Measurements from ENCODE around the gene HNRNPAB.

HNRNPAB gene

GRCh38 chr5:178191661-178192060 lies 12.7 kb upstream of the HNRNPAB start (continued):
- TF ChIP-seq ZNF146 (tag by site-specific recombination; IDR thresholded peaks at IDR 0.05), result no peak
- no peak for TF ChIP-seq ZNF280C (tag by site-specific recombination; IDR thresholded peaks at IDR 0.05)
- no peak for TF ChIP-seq MZF1 (tag by site-specific recombination; IDR thresholded peaks at IDR 0.05; ENCODE audit: borderline replicate concordance)
- TF ChIP-seq ZSCAN23 (tag by site-specific recombination; IDR thresholded peaks at IDR 0.05), result no peak
- TF ChIP-seq BCL6B (tag by site-specific recombination; IDR thresholded peaks at IDR 0.05), result no peak
- no peak for TF ChIP-seq ZNF701 (tag by site-specific recombination; IDR thresholded peaks at IDR 0.05)
- TF ChIP-seq ZNF645 (tag by site-specific recombination; IDR thresholded peaks at IDR 0.05), result no peak
- TF ChIP-seq GLI2 (tag by site-specific recombination; IDR thresholded peaks at IDR 0.05; ENCODE audit: borderline replicate concordance, low read depth), result no peak; the same call in 1 of the 2 replicates
- no peak for TF ChIP-seq ZNF174 (tag by site-specific recombination; IDR thresholded peaks at IDR 0.05)
- no peak for TF ChIP-seq ZNF48 (tag by site-specific recombination; IDR thresholded peaks at IDR 0.05)
- TF ChIP-seq ZSCAN16 (tag by site-specific recombination; IDR thresholded peaks at IDR 0.05), result no peak
- TF ChIP-seq ZNF629 (tag by site-specific recombination; IDR thresholded peaks at IDR 0.05), result no peak
- no peak for TF ChIP-seq ZNF707 (tag by site-specific recombination; IDR thresholded peaks at IDR 0.05)
- TF ChIP-seq ZNF292 (tag by site-specific recombination; IDR thresholded peaks at IDR 0.05; ENCODE audit: borderline replicate concordance, low read depth), result peak; percentile 68; the same call in 1 of the 2 replicates
- peak; percentile 81 for TF ChIP-seq ZNF140 (tag by site-specific recombination; IDR thresholded peaks at IDR 0.05)
- TF ChIP-seq, protein P1, sequence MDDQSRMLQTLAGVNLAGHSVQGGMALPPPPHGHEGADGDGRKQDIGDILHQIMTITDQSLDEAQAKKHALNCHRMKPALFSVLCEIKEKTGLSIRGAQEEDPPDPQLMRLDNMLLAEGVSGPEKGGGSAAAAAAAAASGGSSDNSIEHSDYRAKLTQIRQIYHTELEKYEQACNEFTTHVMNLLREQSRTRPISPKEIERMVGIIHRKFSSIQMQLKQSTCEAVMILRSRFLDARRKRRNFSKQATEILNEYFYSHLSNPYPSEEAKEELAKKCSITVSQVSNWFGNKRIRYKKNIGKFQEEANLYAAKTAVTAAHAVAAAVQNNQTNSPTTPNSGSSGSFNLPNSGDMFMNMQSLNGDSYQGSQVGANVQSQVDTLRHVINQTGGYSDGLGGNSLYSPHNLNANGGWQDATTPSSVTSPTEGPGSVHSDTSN (CRISPR knock-in tag; IDR thresholded peaks at IDR 0.05), result no peak
- TF ChIP-seq ZFP3 (tag by site-specific recombination; IDR thresholded peaks at IDR 0.05; ENCODE audit: low read depth), result no peak
- TF ChIP-seq ZNF266 (tag by site-specific recombination; IDR thresholded peaks at IDR 0.05; ENCODE audit: low read depth), result peak; percentile 78
- peak; percentile 93 for TF ChIP-seq ZNF202 (tag by site-specific recombination; IDR thresholded peaks at IDR 0.05; ENCODE audit: borderline replicate concordance)
- no peak for TF ChIP-seq GLI4 (tag by site-specific recombination; IDR thresholded peaks at IDR 0.05)
- TF ChIP-seq ZNF302 (tag by site-specific recombination; IDR thresholded peaks at IDR 0.05; ENCODE audit: low read depth), result no peak
- TF ChIP-seq BCL11A (tag by site-specific recombination; IDR thresholded peaks at IDR 0.05; ENCODE audit: low read depth), result no peak
- TF ChIP-seq ZNF624 (tag by site-specific recombination; IDR thresholded peaks at IDR 0.05), result no peak
- no peak for TF ChIP-seq ZNF155 (tag by site-specific recombination; IDR thresholded peaks at IDR 0.05)
- no peak for TF ChIP-seq ZNF837 (tag by site-specific recombination; IDR thresholded peaks at IDR 0.05)
- TF ChIP-seq ZNF555 (tag by site-specific recombination; conservative IDR thresholded peaks at IDR 0.05), result peak; percentile 57
- no peak for TF ChIP-seq ZNF274 (IDR thresholded peaks at IDR 0.05; ENCODE audit: low read length)
- no peak for TF ChIP-seq ZNF274 (tag by site-specific recombination; IDR thresholded peaks at IDR 0.05; ENCODE audit: borderline replicate concordance)
- no peak for TF ChIP-seq SP3 (tag by site-specific recombination; IDR thresholded peaks at IDR 0.05)
- no peak for TF ChIP-seq ZNF544 (tag by site-specific recombination; IDR thresholded peaks at IDR 0.05)
- no peak for TF ChIP-seq ZNF114 (tag by site-specific recombination; IDR thresholded peaks at IDR 0.05)
- TF ChIP-seq YY1 (tag by site-specific recombination; IDR thresholded peaks at IDR 0.05), result no peak
- no peak for TF ChIP-seq ZNF366 (tag by site-specific recombination; conservative IDR thresholded peaks at IDR 0.05)
- peak; percentile 70; the same call in 1 of the 2 replicates for TF ChIP-seq ZNF560 (tag by site-specific recombination; IDR thresholded peaks at IDR 0.05; ENCODE audit: borderline replicate concordance)
- no peak for TF ChIP-seq ZNF211 (tag by site-specific recombination; IDR thresholded peaks at IDR 0.05; ENCODE audit: low read depth)
- no peak for TF ChIP-seq ZNF658 (tag by site-specific recombination; IDR thresholded peaks at IDR 0.05)
- TF ChIP-seq ZNF514 (tag by site-specific recombination; IDR thresholded peaks at IDR 0.05), result 0 out of 2 replicates have a peak, but pooled peaks have one; percentile 31
- TF ChIP-seq KLF1 (tag by site-specific recombination; IDR thresholded peaks at IDR 0.05), result no peak
- TF ChIP-seq ZNF529 (tag by site-specific recombination; IDR thresholded peaks at IDR 0.05; ENCODE audit: insufficient replicate concordance), result no peak

Data from HEK293 (cell line).